SJSA1 (cell line): ENCODE data around the gene IQCM. TPM values are rescaled to one million over a fixed set of nuclear protein-coding genes. Genes with fewer than 3 reads are reported as not detected.
"Not testable (repeated sequence)": the region's sequence is repeated elsewhere in the genome, so short reads cannot be mapped to it uniquely, and the experiment has no call there.

Experiments
- DNase-seq, 2 experiments: peaks; one replicate each; pipeline ENCODE4 v3.0.0-alpha.2; 2015 to 2020; ENCODE audit warnings: low spot score in 2 of 2, low read depth in 1 of 2
- H3K27ac ChIP-seq: fragments of 250-450 bp; sonication (Bioruptor Pico); 2 replicates; pipeline ENCODE4 v1.5.1; 2020; ENCODE audit warnings: mild to moderate bottlenecking, moderate library complexity
- H3K27me3 ChIP-seq: fragments of 250-450 bp; sonication (Bioruptor Pico); replicated peaks from 2 replicates; pipeline ENCODE4 v1.5.1; 2020; ENCODE audit warnings: mild to moderate bottlenecking, moderate library complexity
- H3K36me3 ChIP-seq: fragments of 250-450 bp; sonication (Bioruptor Pico); 2 replicates; pipeline ENCODE4 v1.5.1; 2020; ENCODE audit warnings: mild to moderate bottlenecking
- H3K4me1 ChIP-seq: fragments of 250-450 bp; sonication (Bioruptor Pico); replicated peaks from 2 replicates; pipeline ENCODE4 v1.6.1; 2021; ENCODE audit warnings: mild to moderate bottlenecking
- H3K4me3 ChIP-seq: fragments of 250-450 bp; sonication (Bioruptor Pico); 2 replicates; pipeline ENCODE4 v1.5.1; 2020; ENCODE audit warnings: mild to moderate bottlenecking
- H3K9me3 ChIP-seq: fragments of 250-450 bp; sonication (Bioruptor Pico); replicated peaks from 2 replicates; pipeline ENCODE4 v1.5.1; 2020; ENCODE audit warnings: mild to moderate bottlenecking
- total RNA-seq: library from RNA; depleted of rRNA; stranded (reverse); fragments of >200 nt; shearing (Covaris generic); gene quantifications from 2 replicates; pipeline ENCODE4 v1.2.3, GENCODE V29; 2014

IQCM gene
- total RNA-seq, 1 experiment from 2014 or later: not detected

DNA sequence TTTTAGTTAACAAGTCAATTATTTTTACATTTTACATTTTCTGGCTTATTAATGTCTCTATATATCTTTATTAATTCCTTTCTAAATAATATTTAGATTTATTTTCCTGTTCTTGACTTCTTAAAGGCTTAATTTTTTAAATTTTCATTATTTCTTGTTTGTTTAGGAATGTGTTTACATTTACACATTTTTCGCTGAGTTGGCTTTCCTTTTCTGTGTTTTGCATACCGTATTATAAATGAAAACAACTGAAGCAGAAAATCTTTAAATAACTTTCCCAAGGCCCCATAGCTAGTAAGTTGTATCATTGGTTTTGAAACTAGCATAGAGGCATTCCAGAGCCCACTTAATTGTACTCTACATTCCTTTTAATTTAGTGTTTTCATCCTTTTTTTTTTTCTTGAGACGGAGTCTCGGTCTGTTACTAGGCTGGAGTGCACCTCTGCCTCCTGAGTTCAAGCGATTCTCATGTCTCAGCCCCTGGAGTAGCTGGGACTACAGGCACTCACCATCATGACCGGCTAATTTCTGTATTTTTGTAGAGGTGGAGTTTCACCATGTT is 261.6 kb downstream of the IQCM start:
- Histone ChIP-seq H3K27ac (no peak overlapping the region), H3K9me3 (no peaks in the 10 kb centered on the region), H3K4me3 (no peak overlapping the region), H3K27me3 (no peaks in the 10 kb centered on the region), H3K36me3 (no peaks in the 10 kb centered on the region), H3K4me1 (no peaks in the 10 kb centered on the region)
- no peak for DNase-seq

DNA sequence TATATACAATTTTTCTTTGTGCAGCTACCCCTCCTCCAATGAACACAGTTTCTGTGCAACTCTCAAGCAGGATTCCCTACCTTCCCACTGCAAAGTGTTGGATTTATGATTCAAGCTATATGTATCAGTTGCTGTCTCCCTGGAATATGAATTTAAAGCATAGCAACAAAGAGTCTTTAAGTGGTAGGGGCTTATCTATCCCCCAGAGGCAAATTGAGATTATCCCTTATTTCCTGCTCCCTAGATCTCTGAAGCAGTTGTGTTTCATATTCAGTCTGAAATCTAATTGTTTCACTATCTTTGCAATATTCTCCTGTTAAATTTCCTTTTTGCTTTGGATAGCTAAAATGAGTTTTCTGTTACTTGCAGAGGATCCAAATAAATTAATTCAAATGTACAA is 263.0 kb downstream of the IQCM start:
- H3K27me3 ChIP-seq: no peaks in the 10 kb centered on the region
- H3K27ac ChIP-seq: no peak overlapping the region
- no peaks in the 10 kb centered on the region for H3K9me3 ChIP-seq
- no peaks in the 10 kb centered on the region for H3K4me1 ChIP-seq
- no peak for DNase-seq
- H3K36me3 ChIP-seq: no peaks in the 10 kb centered on the region
- H3K4me3 ChIP-seq: no peak overlapping the region

DNA sequence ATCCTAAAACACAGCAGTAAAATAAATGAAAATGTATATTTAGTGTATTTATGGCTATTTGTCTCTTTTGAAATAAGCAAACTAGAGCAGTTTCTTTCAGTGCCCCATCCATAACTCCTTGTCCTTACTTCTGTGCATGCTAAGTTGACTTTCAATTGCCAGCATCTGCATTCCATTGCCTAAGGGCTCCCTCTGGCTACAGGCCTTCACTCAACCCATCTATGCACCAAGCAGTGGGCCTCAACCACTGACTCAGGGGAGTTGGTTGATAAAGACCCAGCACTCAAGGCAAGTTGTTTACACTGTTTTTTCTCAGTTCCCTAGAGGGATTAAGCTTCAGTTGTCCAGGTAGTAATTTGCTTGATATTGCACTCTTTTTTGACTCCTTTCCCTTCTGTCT is 265.7 kb downstream of the IQCM start:
- Histone ChIP-seq H3K4me1 (no peaks in the 10 kb centered on the region), H3K4me3 (no peak overlapping the region), H3K9me3 (no peaks in the 10 kb centered on the region), H3K27ac (no peak overlapping the region), H3K36me3 (no peaks in the 10 kb centered on the region), H3K27me3 (no peaks in the 10 kb centered on the region)
- DNase-seq: no peak

DNA sequence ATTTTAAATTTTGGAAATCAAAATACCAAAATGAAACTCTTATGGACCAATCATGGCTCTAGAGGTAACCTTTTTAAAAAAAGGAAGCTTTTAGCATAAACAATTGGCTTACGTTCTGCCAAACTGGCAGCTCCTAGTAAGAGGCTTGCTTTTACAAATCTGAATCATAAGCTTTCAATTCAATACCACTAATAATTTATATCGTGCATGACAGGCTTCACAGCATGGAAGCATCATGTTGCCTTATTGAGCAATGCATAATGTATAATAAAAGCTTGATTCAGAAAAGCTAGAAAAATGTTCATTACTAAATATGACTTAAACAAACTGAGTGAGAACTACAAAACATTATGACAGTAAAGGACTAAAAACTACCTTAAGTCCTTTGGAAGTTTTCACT is 280.9 kb downstream of the IQCM start:
- Histone ChIP-seq H3K4me1 (no peaks in the 10 kb centered on the region), H3K4me3 (no peak overlapping the region), H3K9me3 (no peaks in the 10 kb centered on the region), H3K27ac (no peak overlapping the region), H3K36me3 (no peaks in the 10 kb centered on the region), H3K27me3 (no peaks in the 10 kb centered on the region)
- DNase-seq: no peak

DNA sequence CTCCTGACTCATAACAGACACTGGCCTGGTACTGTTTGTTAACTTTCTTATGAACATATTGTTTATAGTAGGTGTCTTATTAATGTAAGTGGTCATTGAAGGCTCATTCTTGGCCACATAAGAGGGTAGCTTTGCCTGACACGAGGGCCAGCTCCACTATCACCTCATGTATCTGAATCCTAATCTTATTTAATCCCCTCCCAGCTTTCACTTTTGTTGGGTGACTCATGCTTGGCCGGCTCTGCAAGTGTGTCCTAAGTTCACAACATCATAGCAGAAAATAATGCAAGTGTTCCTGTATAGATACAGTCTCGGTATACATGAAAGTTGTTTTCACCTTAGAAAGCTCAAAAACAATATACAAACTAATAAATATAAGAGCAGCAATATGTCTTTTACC is 283.8 kb downstream of the IQCM start:
- no peaks in the 10 kb centered on the region for H3K27me3 ChIP-seq
- no peak overlapping the region for H3K27ac ChIP-seq
- no peak for DNase-seq
- H3K9me3 ChIP-seq: no peaks in the 10 kb centered on the region; the same call in 1 of the 2 replicates
- H3K36me3 ChIP-seq: no peaks in the 10 kb centered on the region
- H3K4me1 ChIP-seq: no peaks in the 10 kb centered on the region
- H3K4me3 ChIP-seq: no peak overlapping the region

DNA sequence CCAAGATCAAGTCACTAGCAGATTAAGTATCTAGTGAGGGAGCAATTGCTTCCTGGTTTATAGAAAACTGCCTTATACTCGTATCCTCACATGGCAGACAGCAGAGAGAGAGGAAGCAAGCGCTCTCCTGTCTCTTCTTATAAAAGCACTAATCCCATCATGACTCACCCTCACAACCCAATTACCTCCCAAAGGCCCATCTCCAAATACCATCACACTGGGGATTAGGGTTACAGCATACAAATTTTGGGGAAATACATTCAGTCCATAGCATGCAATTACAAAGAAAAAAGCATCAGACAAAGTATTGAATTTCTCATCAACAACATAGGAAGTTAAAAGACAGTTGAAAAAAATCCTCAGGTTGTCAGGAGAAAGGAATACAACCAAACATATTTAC is 292.6 kb downstream of the IQCM start:
- Histone ChIP-seq H3K4me1 (no peaks in the 10 kb centered on the region), H3K27me3 (no peaks in the 10 kb centered on the region; the same call in 1 of the 2 replicates), H3K4me3 (no peak overlapping the region), H3K36me3 (no peaks in the 10 kb centered on the region), H3K27ac (no peak overlapping the region), H3K9me3 (no peaks in the 10 kb centered on the region; the same call in 1 of the 2 replicates)
- no peak for DNase-seq

DNA sequence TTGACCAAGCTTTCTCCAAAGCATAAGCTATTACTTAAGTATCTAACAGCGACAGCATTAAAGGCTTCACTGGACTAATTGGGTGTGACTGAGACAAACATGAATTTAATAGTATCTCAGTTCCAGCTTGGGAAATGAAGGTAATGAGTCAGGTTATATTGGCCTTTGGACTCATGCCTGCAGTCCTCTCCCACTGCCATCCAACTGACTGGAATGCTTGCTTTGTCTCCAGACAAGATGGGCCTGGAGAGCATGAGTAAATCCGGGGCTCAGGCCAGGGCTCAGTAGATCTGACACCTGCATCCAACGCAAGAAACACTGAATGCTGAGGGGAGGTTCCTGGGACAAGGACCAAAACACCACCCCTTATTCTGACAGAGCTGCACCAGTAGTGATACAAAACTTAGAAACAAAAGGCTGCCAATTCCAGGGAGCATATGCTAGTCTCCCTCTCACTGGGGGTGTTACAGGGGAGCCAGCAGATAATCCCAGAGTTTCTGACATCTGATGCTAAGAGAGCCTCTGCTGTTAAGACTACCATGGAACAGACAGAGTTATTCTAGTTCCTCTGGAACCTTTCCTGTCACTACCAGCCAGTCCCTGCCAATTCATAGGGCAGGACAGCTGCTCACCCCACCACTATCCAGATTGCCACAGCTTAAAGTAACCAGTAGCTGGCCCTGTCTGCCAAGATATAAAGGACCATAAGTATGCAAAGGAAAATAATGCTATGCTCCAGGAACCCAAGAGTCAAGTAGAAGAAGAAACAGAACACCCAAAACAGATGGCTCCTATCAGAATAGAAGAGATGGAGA is 293.8 kb downstream of the IQCM start:
- H3K4me3 ChIP-seq: no peak overlapping the region
- no peak for DNase-seq

DNA sequence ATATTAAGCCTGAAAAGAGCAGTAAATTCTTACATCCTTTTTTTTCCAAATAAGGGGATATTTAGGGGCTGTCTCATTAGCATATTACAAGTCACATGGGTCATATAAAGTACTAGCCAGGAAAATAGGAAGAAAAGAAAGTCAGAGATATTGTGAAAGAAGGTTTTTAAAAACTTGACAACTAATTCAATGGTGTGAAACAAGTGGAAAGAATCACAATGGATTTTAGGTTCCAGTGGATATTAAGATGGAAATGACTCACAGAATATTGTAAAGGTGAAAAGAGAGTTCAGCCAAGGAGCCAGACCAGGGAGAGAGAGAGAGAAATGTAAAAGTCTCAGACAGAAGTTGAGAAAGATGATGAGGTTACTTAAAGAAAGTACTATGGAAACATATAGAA is 297.2 kb downstream of the IQCM start:
- DNase-seq: no peak
- Histone ChIP-seq H3K27ac (no peak overlapping the region), H3K9me3 (no peaks in the 10 kb centered on the region), H3K27me3 (no peaks in the 10 kb centered on the region), H3K4me3 (no peak overlapping the region), H3K4me1 (no peaks in the 10 kb centered on the region), H3K36me3 (no peaks in the 10 kb centered on the region)

More for the DNA sequence above, 293.8 kb downstream of the IQCM start:
- H3K4me1 ChIP-seq: no peaks in the 10 kb centered on the region
- no peaks in the 10 kb centered on the region for H3K36me3 ChIP-seq
- no peak overlapping the region for H3K27ac ChIP-seq
- H3K9me3 ChIP-seq: no peaks in the 10 kb centered on the region
- H3K27me3 ChIP-seq: no peaks in the 10 kb centered on the region; the same call in 1 of the 2 replicates

DNA sequence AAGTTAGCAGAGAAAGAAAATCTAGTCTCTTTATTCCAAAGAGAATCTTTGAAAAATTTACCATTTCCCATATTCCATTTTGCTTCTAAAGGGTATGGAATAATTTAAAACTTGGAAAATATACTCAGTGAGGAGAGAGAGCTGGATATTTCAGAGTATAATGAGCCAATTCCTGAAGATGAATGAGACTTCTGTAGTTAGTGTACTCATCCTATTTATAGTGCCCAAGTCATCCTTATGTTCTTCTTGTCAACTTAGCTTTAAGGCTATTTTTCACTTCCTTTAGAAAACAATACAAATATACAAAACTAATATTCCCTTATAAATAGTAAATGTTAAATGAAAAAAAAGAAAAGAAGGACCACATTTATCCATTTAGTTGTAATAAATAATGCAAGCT is 302.6 kb downstream of the IQCM start:
- Histone ChIP-seq H3K4me1 (no peaks in the 10 kb centered on the region), H3K36me3 (no peaks in the 10 kb centered on the region), H3K27me3 (no peaks in the 10 kb centered on the region), H3K27ac (no peak overlapping the region), H3K9me3 (no peaks in the 10 kb centered on the region), H3K4me3 (no peak overlapping the region)
- no peak for DNase-seq

DNA sequence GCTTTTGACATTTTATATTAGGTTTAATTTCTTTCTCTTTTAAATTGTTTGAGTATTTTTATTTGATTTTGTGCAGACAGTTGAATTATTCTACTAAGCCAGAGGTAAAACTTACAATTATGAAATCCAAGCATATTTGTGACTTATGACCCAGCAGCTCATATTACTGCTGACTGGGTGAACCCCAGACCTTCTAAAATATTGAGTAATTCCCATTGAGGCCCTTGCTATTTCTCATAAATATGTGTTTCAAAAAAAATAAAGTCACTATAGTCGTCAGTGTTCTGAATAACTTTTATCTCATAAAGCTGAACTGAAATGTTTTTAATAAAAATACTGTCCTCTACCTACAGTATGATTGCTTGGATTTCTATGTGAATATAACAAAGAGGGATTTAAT is 303.1 kb downstream of the IQCM start:
- no peaks in the 10 kb centered on the region for H3K27me3 ChIP-seq
- no peak overlapping the region for H3K4me3 ChIP-seq
- no peaks in the 10 kb centered on the region for H3K4me1 ChIP-seq
- H3K27ac ChIP-seq: no peak overlapping the region
- no peaks in the 10 kb centered on the region for H3K36me3 ChIP-seq
- no peak for DNase-seq
- no peaks in the 10 kb centered on the region for H3K9me3 ChIP-seq

DNA sequence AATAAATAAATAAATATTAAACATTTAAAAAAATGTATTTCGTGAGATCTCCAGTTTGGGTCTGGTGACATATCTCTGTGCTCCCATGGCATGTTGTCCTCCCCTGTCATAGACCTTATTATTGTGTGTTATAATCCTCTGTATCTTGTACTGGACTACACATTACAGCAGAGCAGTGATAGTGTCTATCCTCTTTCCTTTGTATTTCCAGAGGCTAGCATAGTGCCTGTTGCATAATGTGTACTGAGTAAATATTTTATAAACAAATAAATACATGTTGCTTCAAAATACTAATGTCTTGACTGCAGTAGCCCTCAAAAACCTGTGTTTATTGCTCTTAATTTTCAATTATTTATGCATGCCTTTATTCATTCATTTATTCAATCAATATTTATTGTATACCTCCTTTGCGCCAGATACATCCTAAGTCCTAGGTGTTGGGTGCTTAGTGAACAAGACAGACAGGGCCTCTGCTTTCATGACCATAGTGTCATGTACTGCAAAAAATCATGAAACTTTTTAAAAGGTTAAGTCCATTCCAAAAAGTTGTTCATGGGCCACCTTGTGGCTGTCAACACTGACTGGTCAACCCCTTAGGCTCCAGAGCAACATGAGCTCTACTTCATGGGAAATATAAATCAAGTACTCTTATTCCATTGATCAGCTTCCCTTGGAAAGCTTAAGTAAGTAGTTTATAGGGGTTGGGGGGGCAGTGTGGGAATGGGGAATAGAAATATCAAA is 303.9 kb downstream of the IQCM start:
- DNase-seq: no peak
- H3K4me1 ChIP-seq: no peaks in the 10 kb centered on the region
- no peaks in the 10 kb centered on the region for H3K27me3 ChIP-seq
- H3K9me3 ChIP-seq: no peaks in the 10 kb centered on the region
- H3K36me3 ChIP-seq: no peaks in the 10 kb centered on the region
- H3K27ac ChIP-seq: no peak overlapping the region
- H3K4me3 ChIP-seq: no peak overlapping the region

DNA sequence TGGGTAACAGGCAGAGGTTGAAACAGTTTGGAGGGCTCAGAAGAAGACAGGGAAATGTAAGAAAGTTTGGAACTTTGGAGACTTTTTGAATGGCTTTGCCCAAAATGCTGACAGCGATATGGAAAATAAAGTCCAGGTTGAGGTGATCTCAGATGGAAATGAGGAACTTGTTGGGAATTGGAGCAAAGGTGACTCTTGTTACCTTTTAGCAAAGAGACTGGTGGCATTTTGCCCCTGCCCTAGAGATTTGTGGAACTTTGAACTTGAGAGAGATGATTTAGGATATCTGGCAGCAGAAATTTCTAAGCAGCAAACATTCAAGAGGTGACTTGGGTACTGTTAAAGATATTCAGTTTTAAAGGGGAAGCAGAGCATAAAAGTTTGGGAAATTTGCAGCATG is 308.3 kb downstream of the IQCM start:
- not testable (repeated sequence) for H3K27me3 ChIP-seq, H3K36me3 ChIP-seq, H3K4me3 ChIP-seq, H3K27ac ChIP-seq, H3K9me3 ChIP-seq, H3K4me1 ChIP-seq, DNase-seq

DNA sequence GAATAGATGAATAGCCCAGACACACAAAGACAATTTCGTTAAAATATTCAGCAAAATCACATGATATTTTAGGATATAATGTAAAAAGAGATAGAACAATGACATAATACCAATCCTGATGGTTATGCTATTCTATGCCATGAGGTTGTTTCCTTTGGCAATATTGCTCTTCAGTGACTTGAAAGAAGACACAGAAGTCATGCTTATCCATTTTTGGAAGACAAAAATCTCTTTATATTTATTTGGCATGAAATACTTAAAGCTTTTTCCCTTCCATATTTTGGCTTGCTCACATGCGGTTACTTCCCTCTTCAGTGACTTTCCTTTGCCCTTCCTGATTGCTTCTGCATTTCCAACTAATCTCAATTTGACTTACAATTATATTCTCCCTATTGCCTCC is 314.8 kb downstream of the IQCM start:
- H3K4me3 ChIP-seq: no peak overlapping the region
- DNase-seq: no peak
- no peaks in the 10 kb centered on the region for H3K36me3 ChIP-seq
- H3K27me3 ChIP-seq: no peaks in the 10 kb centered on the region
- H3K27ac ChIP-seq: no peak overlapping the region
- no peaks in the 10 kb centered on the region for H3K9me3 ChIP-seq
- H3K4me1 ChIP-seq: no peaks in the 10 kb centered on the region

DNA sequence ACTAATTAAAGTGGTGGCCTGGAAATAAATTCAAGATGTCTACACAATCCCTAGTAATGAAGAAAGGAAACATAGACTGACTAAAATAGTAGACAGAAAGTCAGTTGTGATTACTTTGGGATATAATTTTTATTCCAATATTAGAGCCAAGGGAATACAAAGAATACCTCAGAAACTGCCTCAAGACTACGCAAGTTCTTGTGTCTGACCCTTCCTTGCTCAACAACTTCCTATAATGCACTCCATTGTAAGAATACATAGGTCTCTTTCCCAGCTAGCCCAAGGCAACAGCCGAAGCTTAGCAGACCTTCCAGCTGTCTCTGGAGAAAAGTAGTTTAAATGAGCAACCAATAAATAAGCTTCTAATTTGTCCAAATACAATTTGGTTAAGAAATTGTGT is 315.9 kb downstream of the IQCM start:
- no peak for DNase-seq
- Histone ChIP-seq H3K27ac (no peak overlapping the region), H3K9me3 (no peaks in the 10 kb centered on the region), H3K36me3 (no peaks in the 10 kb centered on the region), H3K4me3 (no peak overlapping the region), H3K4me1 (no peaks in the 10 kb centered on the region), H3K27me3 (no peaks in the 10 kb centered on the region)
